Measurements from ENCODE around the gene GALNT17.

DNA sequence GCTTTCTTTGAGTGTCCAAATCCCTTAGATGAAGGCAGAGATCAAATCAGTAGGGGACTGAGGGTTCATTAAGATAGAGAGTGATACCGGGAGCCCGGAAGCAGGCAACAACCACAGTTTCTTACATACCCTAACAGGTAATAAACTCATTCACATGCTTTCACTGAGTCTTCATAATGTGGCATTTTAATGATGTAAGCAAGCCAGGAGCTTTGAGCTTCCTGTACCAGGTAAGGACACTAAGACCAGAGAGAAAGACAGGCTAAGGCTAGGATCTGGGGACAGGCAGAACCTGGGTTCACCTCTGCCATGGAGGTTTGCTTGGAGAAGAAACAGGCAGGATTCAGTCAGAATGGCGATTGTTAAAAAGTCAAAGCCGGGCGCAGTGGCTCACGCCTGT is 618.3 kb downstream of the GALNT17 start:
- TF ChIP-seq, protein P1, sequence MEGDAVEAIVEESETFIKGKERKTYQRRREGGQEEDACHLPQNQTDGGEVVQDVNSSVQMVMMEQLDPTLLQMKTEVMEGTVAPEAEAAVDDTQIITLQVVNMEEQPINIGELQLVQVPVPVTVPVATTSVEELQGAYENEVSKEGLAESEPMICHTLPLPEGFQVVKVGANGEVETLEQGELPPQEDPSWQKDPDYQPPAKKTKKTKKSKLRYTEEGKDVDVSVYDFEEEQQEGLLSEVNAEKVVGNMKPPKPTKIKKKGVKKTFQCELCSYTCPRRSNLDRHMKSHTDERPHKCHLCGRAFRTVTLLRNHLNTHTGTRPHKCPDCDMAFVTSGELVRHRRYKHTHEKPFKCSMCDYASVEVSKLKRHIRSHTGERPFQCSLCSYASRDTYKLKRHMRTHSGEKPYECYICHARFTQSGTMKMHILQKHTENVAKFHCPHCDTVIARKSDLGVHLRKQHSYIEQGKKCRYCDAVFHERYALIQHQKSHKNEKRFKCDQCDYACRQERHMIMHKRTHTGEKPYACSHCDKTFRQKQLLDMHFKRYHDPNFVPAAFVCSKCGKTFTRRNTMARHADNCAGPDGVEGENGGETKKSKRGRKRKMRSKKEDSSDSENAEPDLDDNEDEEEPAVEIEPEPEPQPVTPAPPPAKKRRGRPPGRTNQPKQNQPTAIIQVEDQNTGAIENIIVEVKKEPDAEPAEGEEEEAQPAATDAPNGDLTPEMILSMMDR (IDR thresholded peaks at IDR 0.05; ENCODE audit: low read depth, low read length) = no peak
- TF ChIP-seq EZH2phosphoT487 (IDR thresholded peaks at IDR 0.05; ENCODE audit: low read depth) = no peak
